GM18526 (cell line): ENCODE data around the gene NEU1.

Experiments
- POLR2A ChIP-seq: IDR thresholded peaks from 3 replicates; pipeline ENCODE4 v1.6.1; 2011; ENCODE audit not compliant: insufficient read length; ENCODE audit errors: extremely low read depth

NEU1 gene

DNA sequence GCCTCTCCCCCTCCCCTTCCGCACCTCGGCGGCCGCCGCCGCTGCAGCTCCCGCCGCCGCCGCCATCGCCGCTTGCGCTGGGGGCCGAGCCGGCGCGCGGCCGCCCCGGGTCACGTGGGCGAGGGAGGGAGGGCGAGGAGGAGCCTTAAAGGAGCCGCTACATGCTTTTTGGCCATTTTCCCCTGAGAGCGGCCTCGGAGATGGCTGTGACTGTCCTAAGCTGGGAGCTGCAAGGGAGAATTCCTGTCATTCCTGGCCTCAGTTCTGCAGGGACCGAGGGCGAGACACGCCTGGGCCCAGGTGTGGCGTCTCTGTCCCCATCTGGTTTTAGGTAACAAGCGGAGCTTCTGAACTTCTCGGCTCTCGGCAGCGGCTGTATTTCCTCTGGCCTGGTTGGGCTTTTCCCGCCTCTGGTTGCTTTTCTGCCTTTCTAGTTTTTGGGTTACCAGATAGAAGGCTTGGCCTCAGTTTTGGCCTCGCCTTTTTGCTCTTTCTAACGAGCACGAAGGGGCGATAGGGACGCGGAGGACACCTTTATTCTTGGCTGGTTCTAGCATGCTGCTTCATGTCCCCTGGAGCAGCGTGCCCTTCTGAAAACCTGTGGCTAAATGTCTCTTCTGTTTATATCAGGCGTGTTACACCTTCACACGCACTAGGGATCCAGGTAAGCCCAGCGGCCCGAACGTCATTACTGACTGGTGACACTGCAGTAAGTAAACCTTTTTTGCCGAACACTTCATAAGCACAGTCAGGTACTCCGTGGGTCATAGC lies 35.2 kb upstream of the NEU1 start, which contains the start of gene EHMT2:
EHMT2 (minus strand) TSS at position 87 of the 771 bp plus-strand sequence; CDS start at position 66, 21 bp downstream.
- no peak for TF ChIP-seq POLR2A

DNA sequence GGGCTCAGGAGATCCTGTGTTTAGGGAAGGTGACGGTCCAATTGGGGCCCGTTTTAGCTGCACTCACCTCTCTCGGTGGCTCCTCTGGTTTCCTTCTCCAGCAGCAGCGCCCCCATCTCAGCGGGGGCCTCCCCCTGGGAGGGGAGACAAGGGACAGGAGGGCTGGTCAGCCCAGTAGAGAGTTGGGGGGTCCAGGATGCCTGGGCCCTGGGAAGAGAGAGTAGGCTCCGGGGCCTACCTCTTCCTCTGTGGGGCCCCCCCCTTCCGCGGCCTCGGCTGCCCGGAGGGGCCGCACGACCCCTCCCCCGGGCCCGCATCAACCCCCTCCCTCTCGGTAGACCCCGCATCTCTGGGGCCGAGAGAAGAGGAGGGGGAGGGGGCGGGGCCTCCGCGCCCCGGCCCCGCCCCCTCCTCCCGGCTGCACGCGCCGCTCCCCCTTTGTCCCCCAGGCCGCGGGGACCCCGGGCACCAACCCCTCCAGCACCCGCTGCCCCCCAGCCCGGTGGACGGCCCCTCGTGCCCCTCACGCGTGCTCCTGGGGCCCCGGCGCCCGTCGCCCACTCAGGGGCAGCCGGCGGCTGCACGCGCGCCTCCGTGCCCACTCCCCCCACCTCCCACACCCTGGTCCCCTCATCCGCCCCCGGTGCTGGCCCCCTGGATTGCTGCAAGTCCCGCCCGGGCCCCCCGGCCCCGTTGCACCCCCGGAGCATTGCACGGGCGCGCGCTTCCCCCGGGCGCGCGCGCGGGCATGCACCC lies 34.4 kb upstream of the NEU1 start:
- TF ChIP-seq POLR2A, result no peak

DNA sequence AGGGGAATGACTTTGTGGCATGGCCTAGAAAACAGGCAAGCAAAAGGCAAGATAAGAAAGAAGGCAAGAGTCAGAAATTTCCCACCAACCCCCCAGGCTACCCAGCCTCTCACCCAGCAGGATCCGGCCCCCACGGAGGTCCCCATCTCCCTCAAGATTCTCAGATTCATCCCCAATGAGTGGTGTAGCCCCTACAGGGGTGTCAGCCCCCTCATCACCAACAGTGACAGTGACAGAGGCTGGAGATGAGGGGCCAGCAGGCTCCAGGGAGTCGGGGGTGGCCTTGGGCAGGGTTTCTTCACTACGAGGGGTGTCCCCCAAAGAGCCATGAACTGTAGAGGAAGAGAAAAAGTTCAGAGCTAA lies 33.9 kb upstream of the NEU1 start:
- no peak for TF ChIP-seq POLR2A

DNA sequence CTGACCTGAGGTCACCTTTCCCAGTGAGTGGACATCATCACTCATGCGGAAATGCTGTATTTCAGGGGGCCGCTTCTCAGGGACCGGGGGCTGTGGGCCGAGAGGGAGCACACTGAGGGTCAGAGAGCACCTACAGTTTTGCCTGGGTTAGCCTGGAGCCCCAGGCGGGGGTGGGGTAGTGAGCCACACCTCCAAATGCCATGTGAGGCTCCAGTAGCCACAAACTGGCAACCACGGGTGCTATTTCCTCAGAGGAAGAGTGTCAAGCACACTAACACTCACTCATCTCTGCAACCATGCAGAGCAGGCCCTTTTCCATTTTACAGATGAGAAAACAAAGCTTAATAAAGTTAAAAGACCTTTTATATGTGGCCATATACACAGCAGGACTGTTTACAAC lies 30.2 kb upstream of the NEU1 start:
- no peak for TF ChIP-seq POLR2A

DNA sequence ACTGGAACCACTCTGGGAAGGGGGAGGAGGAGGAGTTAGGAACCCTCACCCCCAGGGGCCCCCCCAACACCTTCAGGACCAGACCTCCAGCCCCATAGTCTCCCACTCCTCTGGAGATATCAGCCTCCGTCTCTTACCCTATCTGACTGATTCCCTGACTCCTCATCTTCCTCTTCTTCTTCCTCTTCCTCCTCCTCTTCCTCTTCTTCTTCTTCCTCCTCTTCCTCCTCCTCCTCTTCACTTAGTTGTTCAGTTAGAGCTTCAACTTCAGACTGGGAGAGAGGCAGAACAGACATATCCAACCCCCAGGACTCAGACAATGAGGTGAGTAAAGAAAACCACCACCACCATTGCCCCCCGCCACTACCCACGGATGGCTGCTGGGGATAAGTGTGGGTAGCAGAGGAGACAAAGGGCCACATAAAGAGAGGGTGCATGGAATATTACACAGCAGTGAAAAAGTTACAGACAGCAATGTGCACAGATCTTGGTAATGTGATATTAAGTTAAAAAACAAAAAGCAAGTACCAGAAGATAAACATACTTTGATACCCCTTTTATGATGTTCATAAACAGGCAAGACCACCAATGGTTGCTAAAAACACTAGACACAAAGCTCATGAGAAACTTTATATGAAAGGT lies 26.8 kb upstream of the NEU1 start:
- TF ChIP-seq POLR2A, result no peak

DNA sequence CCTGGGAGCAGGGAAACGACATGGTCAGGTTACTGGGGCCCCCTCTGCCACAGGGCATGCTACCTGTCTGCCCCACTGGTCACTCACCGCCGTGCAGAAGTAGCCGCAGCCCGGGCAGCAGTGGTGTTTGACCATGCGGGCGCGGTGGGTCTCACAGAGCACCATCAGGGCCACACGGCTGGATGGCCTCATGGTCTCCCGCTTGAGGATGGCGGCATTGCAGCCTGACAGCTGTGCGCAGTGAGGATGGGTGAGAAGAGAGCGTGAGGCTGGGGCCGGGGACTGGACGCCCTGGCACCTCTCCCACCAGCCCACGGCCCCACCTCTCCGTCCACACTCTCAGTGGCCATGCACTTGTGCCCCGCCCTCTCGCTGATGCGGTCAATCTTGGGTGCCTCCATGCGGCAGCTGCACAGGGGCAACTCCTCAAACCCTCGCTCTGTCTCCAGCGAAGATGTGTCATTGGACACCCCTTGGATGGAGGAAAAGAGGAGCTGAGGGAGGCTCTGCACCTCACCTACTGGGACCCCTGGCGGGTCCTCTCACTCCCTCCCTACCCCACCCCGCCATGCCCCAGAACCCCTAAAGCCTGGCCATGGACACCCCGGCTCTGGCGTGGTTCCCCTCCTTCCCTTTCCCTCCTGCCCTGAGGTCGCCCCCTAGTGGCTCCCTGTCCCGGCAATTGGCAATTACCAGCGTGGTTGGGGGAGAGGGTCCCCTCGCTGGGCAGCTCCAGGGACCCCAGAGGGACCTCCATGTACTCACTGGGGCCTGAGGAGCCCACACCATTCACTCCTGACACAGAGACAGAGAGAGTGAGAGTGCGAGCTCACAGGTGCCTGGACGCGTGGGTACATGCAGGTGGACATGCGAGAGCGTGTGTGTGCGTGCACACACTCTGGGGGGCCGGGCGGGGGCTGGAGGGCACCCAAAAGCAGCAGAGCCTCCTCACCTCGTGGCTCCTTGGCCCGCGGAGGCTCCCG lies 25.9 kb upstream of the NEU1 start:
- TF ChIP-seq POLR2A, result no peak

DNA sequence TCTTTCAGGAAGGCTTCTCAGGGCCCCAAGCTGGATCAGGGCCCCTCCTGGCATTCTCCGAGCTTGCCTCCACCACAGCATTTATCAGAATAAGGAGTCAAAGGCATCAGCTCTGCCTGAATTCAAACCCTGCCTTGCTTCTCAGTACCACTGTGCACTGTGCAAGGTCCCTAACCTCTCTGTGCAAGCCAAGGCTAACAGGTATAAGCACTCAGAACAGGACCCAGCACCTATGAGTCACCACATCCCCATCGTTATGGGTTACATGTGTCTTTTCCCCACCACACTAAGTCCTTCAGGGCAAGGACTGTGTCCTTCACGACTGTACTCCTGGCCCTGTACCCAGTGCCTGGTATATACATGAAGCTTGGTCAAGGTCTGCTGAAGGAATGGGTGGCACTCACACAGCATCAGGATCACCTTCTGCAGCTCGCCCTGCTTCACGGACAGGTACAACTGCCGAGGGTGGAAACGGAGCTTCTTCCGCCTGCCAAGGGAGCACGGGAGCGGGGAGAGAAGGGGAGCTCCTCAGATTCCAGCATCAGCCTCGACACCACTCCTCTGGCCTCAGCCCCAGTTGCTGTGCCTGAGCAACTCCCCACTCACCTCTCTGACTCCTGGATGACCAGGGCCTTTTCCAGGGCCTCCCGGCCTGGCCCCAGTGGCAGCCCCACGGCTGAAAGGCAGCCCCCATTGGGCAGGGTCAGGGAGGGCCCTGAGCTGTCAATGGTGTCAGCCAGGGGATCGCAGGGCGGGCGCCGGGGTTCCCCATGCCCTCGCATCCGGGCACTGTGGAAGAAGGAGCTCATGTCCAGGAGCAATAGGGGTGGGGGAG lies 24.8 kb upstream of the NEU1 start:
- TF ChIP-seq POLR2A, result no peak

DNA sequence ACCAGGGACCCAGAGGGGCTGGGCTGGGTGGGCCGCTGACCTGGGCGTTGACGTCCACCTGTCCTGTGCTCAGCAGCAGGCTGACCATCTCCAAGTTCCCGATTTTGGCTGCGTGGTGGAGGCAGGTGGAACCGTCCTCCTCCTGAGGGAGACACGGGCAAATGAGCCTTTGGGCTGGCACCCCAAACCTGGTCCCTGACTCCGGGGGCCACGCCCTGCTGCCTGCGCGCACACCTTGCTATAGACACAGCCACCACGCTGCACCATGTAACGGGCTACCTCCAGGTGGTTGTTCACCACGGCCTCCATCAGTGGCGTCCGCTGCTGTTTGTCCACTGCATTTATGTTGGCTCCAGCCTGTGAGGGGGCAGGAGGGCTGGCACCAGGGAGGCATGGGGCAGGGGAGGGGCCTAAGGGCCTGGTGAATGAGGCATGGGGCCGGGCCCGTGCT lies 23.9 kb upstream of the NEU1 start:
- TF ChIP-seq POLR2A, result no peak

DNA sequence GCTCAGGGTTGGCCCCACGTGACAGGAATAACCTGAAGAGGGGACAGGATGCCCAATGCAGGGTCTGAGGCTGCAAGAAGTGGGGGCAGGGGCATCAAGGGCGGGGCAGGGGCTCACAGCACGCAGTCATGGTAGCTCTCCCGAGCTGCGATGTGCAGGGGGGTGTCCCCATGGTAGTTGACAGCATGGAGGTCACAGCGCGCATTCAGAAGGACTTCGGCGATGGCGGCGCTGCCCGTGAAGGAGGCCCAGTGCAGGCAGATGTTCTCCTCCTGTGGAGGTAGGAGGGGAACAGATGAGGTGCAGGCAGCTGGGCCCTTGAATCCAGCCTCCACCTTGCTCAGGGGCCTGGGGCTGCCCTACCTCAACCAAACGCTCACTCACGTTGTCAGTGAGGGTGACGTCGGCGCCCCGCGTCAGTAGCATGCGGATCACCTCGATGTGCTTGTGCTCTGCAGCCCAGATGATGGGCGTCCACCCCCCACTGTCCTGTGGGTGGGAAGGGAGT lies 22.0 kb upstream of the NEU1 start:
- TF ChIP-seq POLR2A, result no peak

DNA sequence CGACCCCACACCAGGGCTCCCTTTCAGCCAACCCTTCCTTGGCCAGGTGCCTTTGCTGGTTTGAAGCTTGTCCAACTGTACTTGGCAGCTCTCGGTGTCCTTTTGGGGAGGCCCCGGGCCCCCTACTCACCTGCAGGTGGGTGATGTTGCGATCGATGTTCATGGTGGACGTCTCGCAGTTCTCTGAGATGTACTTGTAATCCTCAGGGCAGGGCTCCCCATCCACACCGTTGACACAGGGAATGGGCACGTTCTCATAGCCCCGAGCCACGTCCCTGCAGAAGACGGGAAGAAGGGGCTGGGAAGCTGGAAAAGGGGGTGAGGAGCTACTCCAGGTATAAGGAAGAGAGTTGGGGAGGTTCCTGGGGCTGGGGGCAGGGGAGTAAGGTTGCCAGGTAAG lies 21.1 kb upstream of the NEU1 start:
- TF ChIP-seq POLR2A, result no peak

DNA sequence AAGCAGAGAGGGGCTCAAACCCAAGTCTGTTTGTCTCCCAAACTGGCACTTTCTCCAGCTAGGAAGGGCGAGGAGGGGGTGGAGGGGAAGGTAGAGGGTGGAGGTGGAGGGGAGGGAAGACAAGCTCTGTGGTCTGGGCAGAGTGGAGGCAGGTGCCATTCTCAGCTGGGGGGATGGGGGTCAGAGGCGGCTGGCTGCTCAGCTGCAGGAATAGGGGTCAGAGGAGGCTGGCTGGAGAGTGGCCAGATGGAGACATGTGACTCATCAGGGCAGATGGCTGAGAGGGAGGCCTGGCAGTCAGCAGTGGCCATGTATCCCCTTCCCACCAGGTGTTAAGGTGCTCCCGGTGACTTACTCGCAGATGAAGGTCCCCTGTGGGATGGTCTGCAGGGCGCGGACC lies 19.7 kb upstream of the NEU1 start:
- no peak for TF ChIP-seq POLR2A

DNA sequence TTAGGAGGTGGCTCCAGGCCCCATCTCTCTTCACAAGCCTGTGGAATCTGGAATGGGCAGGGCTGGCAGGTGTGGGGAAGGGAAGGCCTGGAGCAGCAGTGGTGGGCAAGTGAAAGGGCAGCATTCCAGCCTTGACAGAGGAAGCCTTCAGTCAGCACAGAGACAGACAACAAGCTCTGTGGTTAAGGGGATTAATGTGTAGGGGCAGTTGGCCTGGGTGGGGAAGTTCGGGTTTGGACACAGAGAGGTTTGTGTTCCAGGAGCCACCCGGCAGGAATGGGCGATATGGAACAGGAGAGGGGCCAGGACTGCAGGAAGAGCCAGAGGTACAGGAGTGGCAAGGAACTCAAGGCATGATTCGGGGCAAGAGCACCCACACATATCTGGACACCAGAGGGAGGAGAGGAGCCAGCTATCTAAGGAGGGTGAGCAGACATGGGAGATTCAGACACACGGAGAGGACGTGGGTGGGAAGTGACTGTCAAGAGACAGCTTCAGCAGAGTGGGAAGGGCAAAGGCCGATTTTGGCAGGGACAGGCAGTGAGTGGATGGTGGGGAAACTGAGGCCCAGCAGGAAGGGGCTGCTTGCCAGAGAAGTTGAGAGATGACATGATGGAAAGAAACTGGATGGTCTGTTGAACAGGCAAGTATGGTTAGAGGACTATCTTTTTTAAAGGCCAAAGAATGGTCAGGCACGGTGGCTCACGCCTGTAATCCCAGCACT lies 18.7 kb upstream of the NEU1 start:
- no peak for TF ChIP-seq POLR2A

DNA sequence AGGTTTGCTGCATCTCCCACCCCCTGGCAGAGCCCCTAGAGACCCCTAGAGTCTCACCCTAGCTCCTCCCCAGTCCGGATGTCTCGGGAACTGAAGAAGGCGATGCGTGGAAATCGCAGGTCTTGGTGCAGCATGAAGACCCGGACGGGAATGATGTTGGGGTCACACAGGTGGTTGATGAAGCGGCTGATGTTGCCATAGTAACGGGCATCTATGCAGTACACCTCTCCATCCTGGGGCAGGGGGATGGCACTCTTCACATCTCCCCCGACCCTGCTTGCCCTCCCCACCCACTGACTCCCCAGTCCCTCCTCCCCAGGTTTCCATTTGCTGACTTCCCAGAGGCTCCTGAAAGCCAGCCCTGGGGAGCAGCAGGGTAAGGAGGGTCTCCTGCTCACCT lies 18.0 kb upstream of the NEU1 start:
- TF ChIP-seq POLR2A, result no peak
